ENCODE results near the gene TNFRSF12A. TPM values are rescaled to one million over a fixed set of nuclear protein-coding genes. Genes with fewer than 3 reads are reported as not detected.

Gene TNFRSF12A
- total RNA-seq, 4 donors from 2014 or later, result 2.3 to 59.6 (median 30.5) TPM

DNA sequence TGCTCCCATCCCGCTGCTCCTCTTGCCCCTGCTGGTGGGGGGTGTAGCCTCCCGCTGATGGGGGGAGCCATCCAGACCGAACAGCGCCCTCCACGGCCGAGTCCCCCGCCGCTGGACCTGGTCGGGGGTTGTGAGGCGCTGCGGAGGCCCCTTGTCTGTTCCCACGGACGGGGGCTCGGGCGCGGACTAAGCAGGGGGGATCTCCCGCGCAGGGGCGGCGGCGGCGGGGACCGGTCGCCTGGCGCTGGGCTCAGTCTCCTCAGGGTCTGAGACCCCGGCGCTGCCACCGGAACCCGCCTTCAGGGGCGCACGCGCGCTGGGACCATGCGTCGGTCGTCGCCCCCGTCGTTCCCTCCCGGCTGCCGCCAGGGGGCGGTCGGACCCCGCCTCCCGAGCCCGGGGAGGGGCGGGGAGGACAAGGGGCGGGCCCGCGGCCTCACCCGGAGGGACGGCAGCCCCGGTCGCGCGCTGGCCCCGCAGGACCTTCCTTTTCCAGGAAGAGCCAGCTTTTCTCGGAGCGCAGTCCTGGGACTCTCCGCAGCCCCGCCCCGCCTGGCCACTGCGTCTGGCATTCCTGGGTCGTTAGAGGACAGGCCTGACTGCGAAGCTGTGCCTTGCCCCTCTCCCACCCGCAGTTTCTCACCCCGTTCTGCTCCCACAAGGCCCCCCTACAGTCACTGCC lies 39.0 kb downstream of the TNFRSF12A start:
- Histone ChIP-seq H3K36me3 (no peaks in the 10 kb centered on the region), H3K27ac (peak overlapping the region; percentile 70), H3K9me3 (no peaks in the 10 kb centered on the region), H3K27me3 (no peaks in the 10 kb centered on the region), H3K4me1 (peaks cover 20% of the 10 kb centered on the region), H3K4me3 (peak overlapping the region; percentile 89)
- 0% methylated on average over 2 of the region's 67 CpGs for WGBS
- DNase-seq (ENCODE audit: low spot score in 2 of 2), result peak; percentile 91 to 92
- TF ChIP-seq EP300 (IDR thresholded peaks at IDR 0.05) (no peak), POLR2AphosphoS5 (IDR thresholded peaks at IDR 0.05) (peak in 1 of 3 donors; percentile 36), POLR2A (IDR thresholded peaks at IDR 0.05) (no peak)
- TF ChIP-seq, protein P1, sequence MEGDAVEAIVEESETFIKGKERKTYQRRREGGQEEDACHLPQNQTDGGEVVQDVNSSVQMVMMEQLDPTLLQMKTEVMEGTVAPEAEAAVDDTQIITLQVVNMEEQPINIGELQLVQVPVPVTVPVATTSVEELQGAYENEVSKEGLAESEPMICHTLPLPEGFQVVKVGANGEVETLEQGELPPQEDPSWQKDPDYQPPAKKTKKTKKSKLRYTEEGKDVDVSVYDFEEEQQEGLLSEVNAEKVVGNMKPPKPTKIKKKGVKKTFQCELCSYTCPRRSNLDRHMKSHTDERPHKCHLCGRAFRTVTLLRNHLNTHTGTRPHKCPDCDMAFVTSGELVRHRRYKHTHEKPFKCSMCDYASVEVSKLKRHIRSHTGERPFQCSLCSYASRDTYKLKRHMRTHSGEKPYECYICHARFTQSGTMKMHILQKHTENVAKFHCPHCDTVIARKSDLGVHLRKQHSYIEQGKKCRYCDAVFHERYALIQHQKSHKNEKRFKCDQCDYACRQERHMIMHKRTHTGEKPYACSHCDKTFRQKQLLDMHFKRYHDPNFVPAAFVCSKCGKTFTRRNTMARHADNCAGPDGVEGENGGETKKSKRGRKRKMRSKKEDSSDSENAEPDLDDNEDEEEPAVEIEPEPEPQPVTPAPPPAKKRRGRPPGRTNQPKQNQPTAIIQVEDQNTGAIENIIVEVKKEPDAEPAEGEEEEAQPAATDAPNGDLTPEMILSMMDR (IDR thresholded peaks at IDR 0.05), result peak; percentile 81 to 96

DNA sequence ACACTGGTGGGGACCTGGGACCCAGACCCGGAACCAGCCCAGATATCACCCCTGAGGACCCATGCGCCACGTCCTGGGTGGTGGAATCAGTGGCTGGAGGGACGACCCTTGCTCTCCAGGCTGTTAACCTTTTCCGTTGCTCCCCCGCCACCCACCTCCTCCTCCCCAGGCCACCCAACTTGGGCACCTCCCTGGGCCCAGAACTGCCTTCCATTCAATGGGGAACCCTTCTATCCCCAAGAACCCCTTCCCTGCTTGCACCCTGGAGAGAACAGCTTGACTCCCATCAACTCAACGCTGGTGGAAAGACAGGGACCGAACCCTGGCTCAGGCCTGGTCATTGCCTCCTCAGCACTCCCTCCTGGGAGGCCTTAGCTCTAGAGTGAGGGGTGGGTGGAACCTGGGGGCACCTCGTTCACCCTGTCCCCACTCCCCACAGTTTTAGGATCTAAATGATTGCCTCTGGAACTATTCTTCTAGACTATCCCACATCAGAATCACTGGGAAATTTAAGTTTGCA lies 39.6 kb downstream of the TNFRSF12A start:
- WGBS, result 74% methylated on average over 8 of the region's 9 CpGs
- H3K27ac ChIP-seq, result peak overlapping the region; percentile 70
- H3K4me3 ChIP-seq, result peak overlapping the region; percentile 89
- TF ChIP-seq POLR2AphosphoS5 (IDR thresholded peaks at IDR 0.05) (no peak), POLR2A (IDR thresholded peaks at IDR 0.05) (no peak), EP300 (IDR thresholded peaks at IDR 0.05) (no peak)
- TF ChIP-seq, protein P1 (IDR thresholded peaks at IDR 0.05), result no peak
- no peaks in the 10 kb centered on the region for H3K36me3 ChIP-seq
- H3K27me3 ChIP-seq, result no peaks in the 10 kb centered on the region
- H3K4me1 ChIP-seq, result peaks cover 23% of the 10 kb centered on the region
- no peak for DNase-seq (ENCODE audit: low spot score in 2 of 2)
- H3K9me3 ChIP-seq, result no peaks in the 10 kb centered on the region

- Histone ChIP-seq H3K9me3 (no peaks in the 10 kb centered on the region), H3K4me3 (no peak overlapping the region), H3K36me3 (no peaks in the 10 kb centered on the region), H3K27me3 (no peaks in the 10 kb centered on the region), H3K27ac (no peak overlapping the region), H3K4me1 (peaks cover 30% of the 10 kb centered on the region)
- DNase-seq (ENCODE audit: low spot score in 2 of 2), result no peak
- WGBS, result 78% methylated on average over 13 of the region's 14 CpGs
- no peak for TF ChIP-seq EP300 (IDR thresholded peaks at IDR 0.05)
- TF ChIP-seq POLR2A (IDR thresholded peaks at IDR 0.05), result no peak
- TF ChIP-seq POLR2AphosphoS5 (IDR thresholded peaks at IDR 0.05), result no peak
- TF ChIP-seq, protein P1 (IDR thresholded peaks at IDR 0.05), result no peak
Measured at GRCh38 chr16:3060339-3061127, 40.4 kb downstream of the TNFRSF12A start.

GRCh38 chr16:3062553-3062952 lies 42.4 kb downstream of the TNFRSF12A start:
- Histone ChIP-seq H3K4me1 (peaks cover 45% of the 10 kb centered on the region), H3K9me3 (no peaks in the 10 kb centered on the region), H3K27me3 (no peaks in the 10 kb centered on the region), H3K4me3 (no peak overlapping the region), H3K36me3 (no peaks in the 10 kb centered on the region), H3K27ac (no peak overlapping the region)
- WGBS, result 90% methylated on average over 6 of the region's 6 CpGs
- no peak for DNase-seq (ENCODE audit: low spot score in 2 of 2)
- no peak for TF ChIP-seq POLR2A (IDR thresholded peaks at IDR 0.05)
- no peak for TF ChIP-seq EP300 (IDR thresholded peaks at IDR 0.05)
- TF ChIP-seq POLR2AphosphoS5 (IDR thresholded peaks at IDR 0.05), result no peak
- TF ChIP-seq, protein P1 (IDR thresholded peaks at IDR 0.05), result no peak
